HCT116 (cell line): ENCODE measurements around the gene PKNOX2. TPM values are rescaled to one million over a fixed set of nuclear protein-coding genes. Genes with fewer than 3 reads are reported as not detected.

Experiments
- ATAC-seq: fragments of 200-7000 bp; cut with Tn5 transposase; 2 replicates; pipeline ENCODE4 v1.9.1; 2020; ENCODE audit warnings: mild to moderate bottlenecking, moderate library complexity
- BruUV-seq: library from RNA; stranded (reverse); fragments of 400-500 nt; replicated peaks from 2 replicates; lab custom pipeline; 2021; lab: Mats Ljungman, UMichigan
- CTCF ChIA-PET: fragments of 300-600 bp; sonication (Branson Sonifier 250); formaldehyde crosslinking; loops from one replicate; lab custom pipeline; 2021; ENCODE audit warnings: antibody characterized with exemption; lab: Charles Lee
- POLR2A ChIA-PET: fragments of 300-600, 350-600 bp; sonication (Branson Sonifier 250); formaldehyde crosslinking; loops from one replicate; lab custom pipeline; 2021; ENCODE audit warnings: antibody characterized with exemption; lab: Charles Lee
- RAD21 ChIA-PET, 2 experiments: fragments of 300-600 bp; sonication (Branson Sonifier 250); formaldehyde crosslinking; loops; one replicate each; lab custom pipeline; 2023; ENCODE audit warnings: low total read pairs in 2 of 2; ENCODE audit not compliant: uncharacterized antibody in 2 of 2, unreplicated experiment in 2 of 2, low non-redundant PET in 1 of 2; lab: Charles Lee
- DNase-seq: peaks from one replicate; pipeline ENCODE4 v3.0.0-alpha.2; 2010; ENCODE audit warnings: low read depth, low spot score
- H2AFZ ChIP-seq: fragments of 200-600 bp; shearing (Covaris generic), sonication (generic); 2 replicates; pipeline ENCODE4 v1.6.1; 2017; ENCODE audit warnings: low read depth, mixed run types, mixed read lengths, antibody characterized with exemption, low read length; ENCODE audit not compliant: poor library complexity, severe bottlenecking
- H3K27ac ChIP-seq: 2 replicates; pipeline ENCODE4 v1.5.1; 2012; ENCODE audit warnings: low read depth, low read length
- H3K27me3 ChIP-seq: fragments of 200-600 bp; sonication (generic); 2 replicates; pipeline ENCODE4 v1.6.1; 2016; ENCODE audit warnings: mixed run types, low read length, mixed read lengths; ENCODE audit not compliant: insufficient read depth
- H3K36me3 ChIP-seq, 2 experiments: fragments of 200-500 bp in 1 of 2; fragments of 200-600 bp in 1 of 2; sonication (Bioruptor generic) in 1 of 2; sonication (generic) in 1 of 2; 2 replicates each; pipeline versions ENCODE4 v1.5.1 to v1.6.1; 2014 to 2016; ENCODE audit warnings: low read length in 2 of 2, inconsistent platforms in 1 of 2, mixed read lengths in 1 of 2, mixed run types in 1 of 2; ENCODE audit not compliant: insufficient read depth in 2 of 2, control insufficient read depth in 1 of 2
- H3K4me1 ChIP-seq, 2 experiments: fragments of 200-600 bp in 1 of 2; sonication (generic) in 1 of 2; 2 replicates each; pipeline versions ENCODE4 v1.5.1 to v1.6.1; 2012 to 2017; ENCODE audit warnings: low read length in 2 of 2, inconsistent platforms in 1 of 2, mild to moderate bottlenecking in 1 of 2, mixed read lengths in 1 of 2, mixed run types in 1 of 2, moderate library complexity in 1 of 2; ENCODE audit not compliant: insufficient read depth in 2 of 2, control insufficient read depth in 1 of 2
- H3K4me2 ChIP-seq: fragments of 200-600 bp; sonication (generic); 2 replicates; pipeline ENCODE4 v1.6.1; 2017; ENCODE audit warnings: mixed run types, low read length, mixed read lengths
- H3K4me3 ChIP-seq, 2 experiments: fragments of 200-600 bp in 1 of 2; sonication (generic) in 1 of 2; replicated peaks in 1 of 2; 2 replicates each; pipeline ENCODE4 v1.5.1; 2011 to 2016; ENCODE audit warnings: low read length in 2 of 2, control low read depth in 1 of 2, low read depth in 1 of 2, mild to moderate bottlenecking in 1 of 2, mixed read lengths in 1 of 2, mixed run types in 1 of 2
- H3K79me2 ChIP-seq: fragments of 200-600 bp; sonication (generic); 2 replicates; pipeline ENCODE4 v1.6.1; 2017; ENCODE audit warnings: mild to moderate bottlenecking, mixed run types, low read length, moderate library complexity, mixed read lengths; ENCODE audit not compliant: insufficient read depth
- H3K9ac ChIP-seq: fragments of 200-600 bp; sonication (generic); 2 replicates; pipeline ENCODE4 v1.6.1; 2016; ENCODE audit warnings: low read length, mixed read lengths
- H3K9me2 ChIP-seq: fragments of 200-600 bp; sonication (generic), shearing (Covaris generic); 2 replicates; pipeline ENCODE4 v1.6.1; 2017; ENCODE audit warnings: mixed run types, mild to moderate bottlenecking, moderate library complexity; ENCODE audit not compliant: insufficient read depth
- H3K9me3 ChIP-seq, 2 experiments: fragments of 200-500 bp in 1 of 2; fragments of 200-600 bp in 1 of 2; sonication (Bioruptor generic) in 1 of 2; sonication (generic) in 1 of 2; 2 replicates each; pipeline ENCODE4 v1.6.1; 2014 to 2017; ENCODE audit warnings: low read length in 2 of 2, mixed read lengths in 2 of 2, inconsistent platforms in 1 of 2, low read depth in 1 of 2, mild to moderate bottlenecking in 1 of 2, mixed run types in 1 of 2, moderate library complexity in 1 of 2; ENCODE audit not compliant: control insufficient read depth in 1 of 2, insufficient read depth in 1 of 2
- H4K20me1 ChIP-seq: fragments of 200-600 bp; sonication (generic), shearing (Covaris generic); 2 replicates; pipeline ENCODE4 v1.6.1; 2017; ENCODE audit warnings: mixed run types, mild to moderate bottlenecking, moderate library complexity; ENCODE audit not compliant: insufficient read depth
- FOSL1 ChIP-seq: IDR thresholded peaks from 2 replicates; pipeline ENCODE4 v1.6.1; 2012; ENCODE audit warnings: low read depth
- MAX ChIP-seq: IDR thresholded peaks from 2 replicates; pipeline ENCODE4 v1.6.1; 2012
- TCF7L2 ChIP-seq: IDR thresholded peaks from 2 replicates; pipeline ENCODE4 v1.7.0; 2011; ENCODE audit warnings: borderline replicate concordance, inconsistent platforms; ENCODE audit not compliant: insufficient read depth, insufficient read length; ENCODE audit errors: extremely low read depth
- ZFX ChIP-seq: fragments of 450-650 bp; IDR thresholded peaks from 2 replicates; pipeline ENCODE4 v1.6.1; 2017
- intact Hi-C: fragments of 100-400 bp; cut with micrococcal nuclease; formaldehyde crosslinking; loops from 2 replicates; pipeline ENCODE4 v1.10.0; 2022
- total RNA-seq: library from RNA; stranded (reverse); gene quantifications from one replicate; pipeline ENCODE4 v1.2.1, GENCODE V29; 2021; ENCODE audit not compliant: unreplicated experiment

Gene PKNOX2
- total RNA-seq, 1 experiment from 2014 or later, result 0.20 TPM

- no peak overlapping the region for H2AFZ ChIP-seq
- no peaks in the 10 kb centered on the region for H3K79me2 ChIP-seq
- ChIA-PET RAD21 (no interaction called here), CTCF (no interaction called here), POLR2A (no interaction called here)
- no peak for TF ChIP-seq ZFX
- intact Hi-C loops, result no loop called here
- no peak overlapping the region for H3K4me3 ChIP-seq
- no peaks in the 10 kb centered on the region for H3K4me1 ChIP-seq
- DNase-seq, result no peak
- peaks cover 47% of the 10 kb centered on the region; the same call in 1 of the 2 replicates for H3K27me3 ChIP-seq
- no peak overlapping the region for H3K27ac ChIP-seq
- no peaks in the 10 kb centered on the region for H3K36me3 ChIP-seq
- no peak overlapping the region for H3K9ac ChIP-seq
- no peak overlapping the region for H3K4me2 ChIP-seq
- H4K20me1 ChIP-seq, result no peaks in the 10 kb centered on the region
- no peak for ATAC-seq
- no peaks in the 10 kb centered on the region for H3K9me2 ChIP-seq
- H3K9me3 ChIP-seq, result peaks cover 0 to 12% of the 10 kb centered on the region in 2 experiments; a peak in 2 of 4 replicates
- no TSS peak for BruUV-seq
Observed at GRCh38 chr11:125188021-125188420, 23.5 kb downstream of the PKNOX2 start.

GRCh38 chr11:125190566-125190965, 26.0 kb downstream of the PKNOX2 start:
- BruUV-seq, result no TSS peak
- H2AFZ ChIP-seq, result no peak overlapping the region
- TF ChIP-seq TCF7L2, result no peak
- TF ChIP-seq MAX, result no peak
- no peak for TF ChIP-seq FOSL1
- RAD21 ChIA-PET, result no interaction called here
- peaks cover 29% of the 10 kb centered on the region; the same call in 1 of the 2 replicates for H3K27me3 ChIP-seq
- peaks cover 0 to 12% of the 10 kb centered on the region in 2 experiments; a peak in 2 of 4 replicates for H3K9me3 ChIP-seq
- H3K4me2 ChIP-seq, result no peak overlapping the region
- H3K9ac ChIP-seq, result no peak overlapping the region
- POLR2A ChIA-PET, result no interaction called here
- CTCF ChIA-PET, result no interaction called here
- no peaks in the 10 kb centered on the region for H3K79me2 ChIP-seq
- no peaks in the 10 kb centered on the region for H3K36me3 ChIP-seq
- ATAC-seq, result no peak
- intact Hi-C loops, result no loop called here
- no peak overlapping the region for H3K27ac ChIP-seq
- no peak overlapping the region for H3K4me3 ChIP-seq
- DNase-seq, result no peak
- no peaks in the 10 kb centered on the region for H4K20me1 ChIP-seq
- H3K9me2 ChIP-seq, result no peaks in the 10 kb centered on the region
- no peaks in the 10 kb centered on the region for H3K4me1 ChIP-seq
